ENCODE results near the gene PKMYT1.

DNA sequence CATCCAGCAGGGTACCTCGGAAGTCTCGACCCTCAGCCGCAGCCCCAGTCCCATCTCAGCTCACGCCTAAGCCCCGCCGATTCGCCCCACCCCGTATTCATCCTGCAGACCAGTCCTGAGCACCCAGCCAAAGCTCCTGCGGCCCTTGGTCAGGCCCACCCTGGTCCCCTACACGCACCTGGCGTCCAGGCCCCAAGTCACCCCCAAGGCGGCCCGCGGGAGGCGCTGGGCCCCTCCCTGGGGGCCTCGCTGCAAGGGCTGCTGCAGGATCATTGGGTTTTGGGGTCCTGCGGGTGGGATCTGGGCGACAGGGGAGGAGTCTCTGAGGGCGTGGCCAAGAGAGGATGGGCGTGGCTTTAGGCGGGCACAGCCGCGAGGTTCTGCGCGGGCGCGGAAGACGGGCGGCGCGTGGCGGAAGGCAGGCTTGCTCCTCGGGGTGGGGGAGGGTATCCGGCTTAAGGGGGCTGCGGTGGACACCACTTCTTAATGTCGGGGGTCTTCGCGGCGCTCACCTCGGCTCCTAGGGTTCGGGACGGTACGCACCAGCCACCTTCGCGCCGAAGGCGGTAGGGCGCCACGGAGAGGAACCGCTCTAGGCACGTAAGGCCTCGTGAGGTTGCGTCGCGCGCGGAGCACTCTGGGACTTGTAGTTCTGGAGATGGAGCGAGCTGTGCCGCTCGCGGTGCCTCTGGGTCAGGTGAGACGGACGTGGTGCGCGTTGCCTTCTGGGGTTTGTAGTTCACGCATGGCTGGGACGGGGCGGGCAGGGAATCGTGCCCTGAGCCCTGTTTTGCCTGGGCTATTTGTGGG, 43.6 kb upstream of the PKMYT1 start, which contains the start of the genes HCFC1R1 and THOC6:
- TF ChIP-seq, protein P1, sequence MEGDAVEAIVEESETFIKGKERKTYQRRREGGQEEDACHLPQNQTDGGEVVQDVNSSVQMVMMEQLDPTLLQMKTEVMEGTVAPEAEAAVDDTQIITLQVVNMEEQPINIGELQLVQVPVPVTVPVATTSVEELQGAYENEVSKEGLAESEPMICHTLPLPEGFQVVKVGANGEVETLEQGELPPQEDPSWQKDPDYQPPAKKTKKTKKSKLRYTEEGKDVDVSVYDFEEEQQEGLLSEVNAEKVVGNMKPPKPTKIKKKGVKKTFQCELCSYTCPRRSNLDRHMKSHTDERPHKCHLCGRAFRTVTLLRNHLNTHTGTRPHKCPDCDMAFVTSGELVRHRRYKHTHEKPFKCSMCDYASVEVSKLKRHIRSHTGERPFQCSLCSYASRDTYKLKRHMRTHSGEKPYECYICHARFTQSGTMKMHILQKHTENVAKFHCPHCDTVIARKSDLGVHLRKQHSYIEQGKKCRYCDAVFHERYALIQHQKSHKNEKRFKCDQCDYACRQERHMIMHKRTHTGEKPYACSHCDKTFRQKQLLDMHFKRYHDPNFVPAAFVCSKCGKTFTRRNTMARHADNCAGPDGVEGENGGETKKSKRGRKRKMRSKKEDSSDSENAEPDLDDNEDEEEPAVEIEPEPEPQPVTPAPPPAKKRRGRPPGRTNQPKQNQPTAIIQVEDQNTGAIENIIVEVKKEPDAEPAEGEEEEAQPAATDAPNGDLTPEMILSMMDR (conservative IDR thresholded peaks at IDR 0.05; ENCODE audit: low read length): no peak
- TF ChIP-seq EZH2phosphoT487 (IDR thresholded peaks at IDR 0.05; ENCODE audit: borderline replicate concordance): no peak
